HEK293 (cell line): ENCODE measurements around the gene ZNF652.

Source experiments
- AEBP2 ChIP-seq: fragments of 450-650 bp; formaldehyde crosslinking; IDR thresholded peaks from 2 replicates; pipeline ENCODE4 v1.5.1; 2016; ENCODE audit warnings: missing biosample characterization, missing genetic modification characterization, borderline replicate concordance
- BCL11B ChIP-seq: fragments of 450-650 bp; formaldehyde crosslinking; IDR thresholded peaks from 2 replicates; pipeline ENCODE4 v1.5.1; 2016; ENCODE audit warnings: low read depth, missing biosample characterization, missing genetic modification characterization
- EGR2 ChIP-seq: fragments of 450-650 bp; formaldehyde crosslinking; IDR thresholded peaks from 2 replicates; pipeline ENCODE4 v1.5.1; 2016; ENCODE audit warnings: low read depth, missing biosample characterization, missing genetic modification characterization
- GLIS1 ChIP-seq: fragments of 450-650 bp; formaldehyde crosslinking; IDR thresholded peaks from 2 replicates; pipeline ENCODE4 v1.5.1; 2016; ENCODE audit warnings: missing biosample characterization, missing genetic modification characterization
- INSM2 ChIP-seq: fragments of 450-650 bp; formaldehyde crosslinking; IDR thresholded peaks from 2 replicates; pipeline ENCODE4 v1.5.1; 2016; ENCODE audit warnings: missing biosample characterization, missing genetic modification characterization
- KLF9 ChIP-seq: fragments of 450-650 bp; formaldehyde crosslinking; IDR thresholded peaks from 2 replicates; pipeline ENCODE4 v1.5.1; 2016; ENCODE audit warnings: missing biosample characterization, missing genetic modification characterization, low read depth
- OVOL3 ChIP-seq: fragments of 450-650 bp; formaldehyde crosslinking; IDR thresholded peaks from 2 replicates; pipeline ENCODE4 v1.5.1; 2016; ENCODE audit warnings: missing biosample characterization, missing genetic modification characterization
- PRDM4 ChIP-seq: fragments of 450-650 bp; formaldehyde crosslinking; IDR thresholded peaks from 2 replicates; pipeline ENCODE4 v1.5.1; 2017; ENCODE audit warnings: missing biosample characterization, missing genetic modification characterization
- SALL2 ChIP-seq: fragments of 450-650 bp; formaldehyde crosslinking; IDR thresholded peaks from 2 replicates; pipeline ENCODE4 v1.5.0; 2017; ENCODE audit warnings: missing biosample characterization, mild to moderate bottlenecking, missing genetic modification characterization, borderline replicate concordance
- SP7 ChIP-seq: fragments of 450-650 bp; formaldehyde crosslinking; IDR thresholded peaks from 2 replicates; pipeline ENCODE4 v1.5.1; 2016; ENCODE audit warnings: missing biosample characterization, missing genetic modification characterization
- TCF7L2 ChIP-seq: IDR thresholded peaks from 2 replicates; pipeline ENCODE4 v1.6.1; 2011; ENCODE audit warnings: low read depth, mild to moderate bottlenecking, inconsistent platforms, low read length, moderate library complexity, borderline replicate concordance
- TRIM28 ChIP-seq: IDR thresholded peaks from 2 replicates; pipeline ENCODE4 v1.6.1; 2011; ENCODE audit warnings: low read length, control low read depth, borderline replicate concordance
- ZBTB1 ChIP-seq: fragments of 450-650 bp; formaldehyde crosslinking; IDR thresholded peaks from 2 replicates; pipeline ENCODE4 v1.5.1; 2016; ENCODE audit warnings: missing biosample characterization, missing genetic modification characterization
- ZBTB20 ChIP-seq: fragments of 450-650 bp; formaldehyde crosslinking; IDR thresholded peaks from 2 replicates; pipeline ENCODE4 v1.5.1; 2016; ENCODE audit warnings: missing biosample characterization, missing genetic modification characterization
- ZBTB49 ChIP-seq: fragments of 450-650 bp; formaldehyde crosslinking; IDR thresholded peaks from 2 replicates; pipeline ENCODE4 v1.5.1; 2016; ENCODE audit warnings: missing biosample characterization, missing genetic modification characterization, low read depth
- ZNF157 ChIP-seq: fragments of 450-650 bp; formaldehyde crosslinking; IDR thresholded peaks from 2 replicates; pipeline ENCODE4 v1.5.1; 2016; ENCODE audit warnings: missing biosample characterization, missing genetic modification characterization
- ZNF175 ChIP-seq: fragments of 450-650 bp; formaldehyde crosslinking; IDR thresholded peaks from 2 replicates; pipeline ENCODE4 v1.5.1; 2016; ENCODE audit warnings: missing biosample characterization, missing genetic modification characterization
- ZNF214 ChIP-seq: fragments of 450-650 bp; formaldehyde crosslinking; IDR thresholded peaks from 2 replicates; pipeline ENCODE4 v1.5.1; 2017; ENCODE audit warnings: missing biosample characterization, mild to moderate bottlenecking, missing genetic modification characterization, borderline replicate concordance
- ZNF223 ChIP-seq: fragments of 450-650 bp; formaldehyde crosslinking; IDR thresholded peaks from 2 replicates; pipeline ENCODE4 v1.5.1; 2016; ENCODE audit warnings: missing biosample characterization, missing genetic modification characterization
- ZNF391 ChIP-seq: fragments of 450-650 bp; formaldehyde crosslinking; IDR thresholded peaks from 2 replicates; pipeline ENCODE4 v1.5.1; 2016; ENCODE audit warnings: low read depth, missing biosample characterization, missing genetic modification characterization, borderline replicate concordance
- ZNF530 ChIP-seq: fragments of 450-650 bp; formaldehyde crosslinking; IDR thresholded peaks from 2 replicates; pipeline ENCODE4 v1.5.1; 2016; ENCODE audit warnings: low read depth, missing biosample characterization, missing genetic modification characterization
- ZNF585B ChIP-seq: fragments of 450-650 bp; formaldehyde crosslinking; IDR thresholded peaks from 2 replicates; pipeline ENCODE4 v1.5.1; 2016; ENCODE audit warnings: missing biosample characterization, missing genetic modification characterization
- ZNF639 ChIP-seq: fragments of 450-650 bp; formaldehyde crosslinking; IDR thresholded peaks from 2 replicates; pipeline ENCODE4 v1.5.1; 2016; ENCODE audit warnings: missing biosample characterization, missing genetic modification characterization
- ZNF677 ChIP-seq: fragments of 450-650 bp; IDR thresholded peaks from 2 replicates; pipeline ENCODE4 v1.5.0; 2018; ENCODE audit warnings: missing biosample characterization, mild to moderate bottlenecking, missing genetic modification characterization, moderate library complexity
- ZNF707 ChIP-seq: fragments of 450-650 bp; formaldehyde crosslinking; IDR thresholded peaks from 2 replicates; pipeline ENCODE4 v1.5.1; 2016; ENCODE audit warnings: missing biosample characterization, missing genetic modification characterization
- ZNF776 ChIP-seq: fragments of 450-650 bp; formaldehyde crosslinking; IDR thresholded peaks from 2 replicates; pipeline ENCODE4 v1.5.0; 2017; ENCODE audit warnings: missing biosample characterization, missing genetic modification characterization, borderline replicate concordance
- ZNF777 ChIP-seq: fragments of 450-650 bp; formaldehyde crosslinking; IDR thresholded peaks from 2 replicates; pipeline ENCODE4 v1.5.1; 2017; ENCODE audit warnings: missing biosample characterization, missing genetic modification characterization, borderline replicate concordance
- ZSCAN4 ChIP-seq: fragments of 450-650 bp; formaldehyde crosslinking; IDR thresholded peaks from 2 replicates; pipeline ENCODE4 v1.5.1; 2017; ENCODE audit warnings: missing biosample characterization, missing genetic modification characterization
- ZXDB ChIP-seq: fragments of 450-650 bp; formaldehyde crosslinking; IDR thresholded peaks from 2 replicates; pipeline ENCODE4 v1.5.1; 2016; ENCODE audit warnings: missing biosample characterization, missing genetic modification characterization

ZNF652 gene

GRCh38 chr17:49260011-49260816 is 101.8 kb downstream of the ZNF652 start (continued):
- TF ChIP-seq INSM2 (tag by site-specific recombination) (peak; percentile 12; the same call in 1 of the 2 replicates), ZNF391 (tag by site-specific recombination) (no peak), ZNF777 (tag by site-specific recombination) (peak; percentile 63; the same call in 1 of the 2 replicates), TCF7L2 (no peak), ZNF776 (no peak), ZSCAN4 (no peak), ZNF639 (no peak), BCL11B (tag by site-specific recombination) (no peak), PRDM4 (no peak), ZNF223 (tag by site-specific recombination) (no peak), TRIM28 (no peak), SP7 (peak; percentile 14; the same call in 1 of the 2 replicates), ZNF585B (tag by site-specific recombination) (peak; percentile 90), ZBTB1 (tag by site-specific recombination) (no peak), ZNF214 (tag by site-specific recombination) (no peak), ZNF677 (tag by site-specific recombination) (no peak), ZNF530 (tag by site-specific recombination) (no peak), AEBP2 (no peak), KLF9 (tag by site-specific recombination) (0 out of 2 replicates have a peak, but pooled peaks have one; percentile 9), ZNF707 (no peak), ZXDB (tag by site-specific recombination) (no peak; the same call in 1 of the 2 replicates), GLIS1 (tag by site-specific recombination) (no peak), OVOL3 (no peak), EGR2 (tag by site-specific recombination) (peak; percentile 72; the same call in 1 of the 2 replicates), ZBTB20 (tag by site-specific recombination) (peak; percentile 83), ZBTB49 (no peak), ZNF175 (tag by site-specific recombination) (no peak), ZNF157 (no peak), SALL2 (tag by site-specific recombination) (no peak)
